ENCODE data around the gene HSCB.

Gene HSCB

GRCh38 chr22:28772633-28773460 lies 31.0 kb downstream of the HSCB start, which contains the start of gene CCDC117:
TSS of gene CCDC117 (plus strand) at chr22:28772695. CDS start at chr22:28772850, 155 bp downstream.
- Histone ChIP-seq H3K4me3 (ENCODE audit: low read depth, low read length) (peak within 1 kb of the TSS; percentile 95), H3K27ac (peak within 1 kb of the TSS; percentile 84), H2AFZ (peak within 1 kb of the TSS; percentile 90), H3K36me3 (ENCODE audit: control insufficient read depth, insufficient read depth, low read length) (no peaks in the 10 kb centered on the region), H3K79me2 (peaks cover 22% of the 10 kb centered on the region), H3K27me3 (ENCODE audit: control insufficient read depth, insufficient read depth, low read length) (no peaks in the 10 kb centered on the region), H3K9me3 (ENCODE audit: control insufficient read depth, low read length) (no peaks in the 10 kb centered on the region), H3K9ac (no peak within 1 kb of the TSS), H3K4me2 (ENCODE audit: low read length) (peak within 1 kb of the TSS; percentile 96), H3K4me1 (no peaks in the 10 kb centered on the region)
- no peak for TF ChIP-seq CTCF (IDR thresholded peaks at IDR 0.05)

- peak overlapping the region; percentile 95 for H3K4me3 ChIP-seq (ENCODE audit: low read depth, low read length)
- H3K27me3 ChIP-seq (ENCODE audit: control insufficient read depth, insufficient read depth, low read length) = no peaks in the 10 kb centered on the region
- peak overlapping the region; percentile 96 for H3K4me2 ChIP-seq (ENCODE audit: low read length)
- H3K9me3 ChIP-seq (ENCODE audit: control insufficient read depth, low read length) = no peaks in the 10 kb centered on the region
- peak overlapping the region; percentile 56 for H2AFZ ChIP-seq
- H3K27ac ChIP-seq = no peak overlapping the region
- no peaks in the 10 kb centered on the region for H3K36me3 ChIP-seq (ENCODE audit: control insufficient read depth, insufficient read depth, low read length)
- H3K9ac ChIP-seq = no peak overlapping the region
- TF ChIP-seq CTCF (IDR thresholded peaks at IDR 0.05) = no peak
- no peaks in the 10 kb centered on the region for H3K4me1 ChIP-seq
- H3K79me2 ChIP-seq = peaks cover 24% of the 10 kb centered on the region
These were observed 31.6 kb downstream of the HSCB start for GRCh38 chr22:28773461-28773867.

- Histone ChIP-seq H2AFZ (no peak overlapping the region), H3K36me3 (ENCODE audit: control insufficient read depth, insufficient read depth, low read length) (no peaks in the 10 kb centered on the region), H3K4me2 (ENCODE audit: low read length) (no peak overlapping the region), H3K9ac (no peak overlapping the region), H3K9me3 (ENCODE audit: control insufficient read depth, low read length) (no peaks in the 10 kb centered on the region), H3K79me2 (peaks cover 24% of the 10 kb centered on the region), H3K4me1 (no peaks in the 10 kb centered on the region), H3K4me3 (ENCODE audit: low read depth, low read length) (no peak overlapping the region), H3K27ac (no peak overlapping the region), H3K27me3 (ENCODE audit: control insufficient read depth, insufficient read depth, low read length) (no peaks in the 10 kb centered on the region)
- TF ChIP-seq CTCF (IDR thresholded peaks at IDR 0.05) = no peak
These were observed 32.5 kb downstream of the HSCB start for GRCh38 chr22:28774378-28774777.

- Histone ChIP-seq H3K4me1 (peaks cover 2% of the 10 kb centered on the region), H3K9me3 (ENCODE audit: control insufficient read depth, low read length) (no peaks in the 10 kb centered on the region), H3K4me3 (ENCODE audit: low read depth, low read length) (no peak overlapping the region), H3K4me2 (ENCODE audit: low read length) (no peak overlapping the region), H3K36me3 (ENCODE audit: control insufficient read depth, insufficient read depth, low read length) (no peaks in the 10 kb centered on the region), H3K27me3 (ENCODE audit: control insufficient read depth, insufficient read depth, low read length) (no peaks in the 10 kb centered on the region), H3K79me2 (peaks cover 17% of the 10 kb centered on the region), H3K27ac (no peak overlapping the region), H3K9ac (no peak overlapping the region), H2AFZ (no peak overlapping the region)
- TF ChIP-seq CTCF (IDR thresholded peaks at IDR 0.05) = no peak
These were observed 38.0 kb downstream of the HSCB start for GRCh38 chr22:28779833-28780232.

- Histone ChIP-seq H3K27me3 (ENCODE audit: control insufficient read depth, insufficient read depth, low read length) (no peaks in the 10 kb centered on the region), H3K79me2 (peaks cover 12% of the 10 kb centered on the region), H3K27ac (no peak overlapping the region), H3K9me3 (ENCODE audit: control insufficient read depth, low read length) (no peaks in the 10 kb centered on the region), H3K9ac (no peak overlapping the region), H2AFZ (no peak overlapping the region), H3K4me1 (peaks cover 2% of the 10 kb centered on the region), H3K4me3 (ENCODE audit: low read depth, low read length) (no peak overlapping the region), H3K4me2 (ENCODE audit: low read length) (no peak overlapping the region), H3K36me3 (ENCODE audit: control insufficient read depth, insufficient read depth, low read length) (no peaks in the 10 kb centered on the region)
- no peak for TF ChIP-seq CTCF (IDR thresholded peaks at IDR 0.05)
These were observed 38.5 kb downstream of the HSCB start for GRCh38 chr22:28780296-28780695.

Measured in parathyroid adenoma (tissue), 2 donors.